RPMI8226 (cell line): Measurements from ENCODE around the gene ST7.

ENCODE experiments used
- DNase-seq: peaks from one replicate; pipeline ENCODE4 v3.0.0-alpha.2; 2015

The ST7 gene

GRCh38 chr7:117134889-117135552 is 181.7 kb downstream of the ST7 start:
- DNase-seq: no peak

- no peak for DNase-seq
These were observed 182.2 kb downstream of the ST7 start for GRCh38 chr7:117135553-117135891.

- DNase-seq: no peak
These were observed 184.6 kb downstream of the ST7 start for GRCh38 chr7:117137868-117138267.

GRCh38 chr7:117138495-117138894 is 185.2 kb downstream of the ST7 start:
- no peak for DNase-seq

- DNase-seq: no peak
These were observed 185.7 kb downstream of the ST7 start for GRCh38 chr7:117138981-117139380.

- no peak for DNase-seq
These were observed 186.2 kb downstream of the ST7 start for GRCh38 chr7:117139397-117139984.

GRCh38 chr7:117140921-117141320 is 187.6 kb downstream of the ST7 start:
- DNase-seq: no peak

- DNase-seq: no peak
These were observed 189.8 kb downstream of the ST7 start for GRCh38 chr7:117143066-117143465.

GRCh38 chr7:117143580-117143979 is 190.3 kb downstream of the ST7 start:
- no peak for DNase-seq

GRCh38 chr7:117145333-117145732 is 192.0 kb downstream of the ST7 start:
- DNase-seq: no peak

- no peak for DNase-seq
These were observed 192.8 kb downstream of the ST7 start for GRCh38 chr7:117146059-117146458.

- DNase-seq: no peak
These were observed 193.2 kb downstream of the ST7 start for GRCh38 chr7:117146511-117146910.

- no peak for DNase-seq
These were observed 195.7 kb downstream of the ST7 start for GRCh38 chr7:117148971-117149370.

GRCh38 chr7:117149692-117150091 is 196.4 kb downstream of the ST7 start:
- DNase-seq: no peak

GRCh38 chr7:117152213-117153007 is 199.1 kb downstream of the ST7 start:
- DNase-seq: no peak

GRCh38 chr7:117153016-117153545 is 199.8 kb downstream of the ST7 start:
- DNase-seq: no peak

GRCh38 chr7:117154721-117155120 is 201.4 kb downstream of the ST7 start:
- DNase-seq: no peak

- DNase-seq: no peak
These were observed 202.4 kb downstream of the ST7 start for GRCh38 chr7:117155694-117156093.

GRCh38 chr7:117157241-117158209 is 204.2 kb downstream of the ST7 start:
- DNase-seq: peak; percentile 53

- no peak for DNase-seq
These were observed 205.8 kb downstream of the ST7 start for GRCh38 chr7:117158941-117159697.

- no peak for DNase-seq
These were observed 209.8 kb downstream of the ST7 start for GRCh38 chr7:117163101-117163500.

GRCh38 chr7:117164620-117165019 is 211.3 kb downstream of the ST7 start:
- DNase-seq: no peak
